NCI-H1048 (cell line): ENCODE measurements around the gene CACNA1C.

Source experiments
- DNase-seq: peaks from one replicate; lab custom pipeline; 2025; lab: John Stamatoyannopoulos, UW

The CACNA1C gene

DNA sequence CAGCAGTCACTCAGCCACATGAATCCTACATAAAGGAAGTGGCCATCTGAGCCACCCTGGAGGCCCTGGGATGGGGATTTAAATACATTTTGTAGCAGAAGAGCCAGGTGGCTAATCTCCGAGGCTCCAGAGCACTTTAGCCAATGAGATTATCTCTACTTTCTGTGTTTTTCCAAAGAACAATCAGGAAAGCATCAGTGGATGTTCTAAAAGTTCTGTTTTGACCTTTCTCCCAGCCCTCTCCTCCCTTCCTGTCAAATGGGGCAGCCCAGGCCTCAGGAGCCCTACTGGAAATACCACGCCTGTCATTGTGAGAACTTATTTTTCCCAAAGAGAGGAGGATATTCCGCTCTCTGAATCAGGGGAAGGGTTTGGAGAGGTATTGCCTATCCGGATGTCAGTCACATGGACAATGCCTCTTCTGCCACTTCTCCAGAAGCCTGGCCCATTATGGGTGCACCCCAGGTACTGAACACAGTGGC is 405.2 kb downstream of the CACNA1C start:
- no peak for DNase-seq

DNA sequence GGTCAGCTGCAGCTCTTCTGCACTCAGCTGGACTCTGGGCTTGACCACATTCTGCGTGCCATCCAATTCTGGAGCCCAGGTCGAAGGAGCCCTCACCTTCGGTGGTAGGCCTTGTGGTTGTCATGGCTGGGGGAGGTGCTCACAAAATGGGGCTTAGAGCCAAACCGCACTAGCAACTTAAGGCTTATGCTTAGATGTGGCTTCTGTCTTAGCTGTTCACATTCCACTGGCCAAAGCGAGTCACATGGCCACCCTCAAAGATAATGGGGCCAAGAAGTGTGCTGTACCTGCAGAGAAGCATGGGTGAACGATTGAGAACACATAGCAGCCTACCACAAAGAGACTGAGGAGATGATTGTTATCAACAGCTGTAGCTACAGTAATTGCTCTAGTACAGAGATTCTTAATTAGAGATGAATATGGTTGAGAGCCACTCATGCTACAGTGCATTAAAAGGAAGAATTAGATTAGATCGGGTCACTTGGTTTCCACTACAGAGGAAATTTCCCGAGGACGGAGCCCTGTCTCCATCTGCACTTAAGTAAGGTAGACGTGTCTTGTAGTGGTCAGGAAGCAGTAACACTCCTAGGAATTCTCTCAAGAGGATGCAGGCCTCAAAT is 407.4 kb downstream of the CACNA1C start:
- DNase-seq, result no peak

DNA sequence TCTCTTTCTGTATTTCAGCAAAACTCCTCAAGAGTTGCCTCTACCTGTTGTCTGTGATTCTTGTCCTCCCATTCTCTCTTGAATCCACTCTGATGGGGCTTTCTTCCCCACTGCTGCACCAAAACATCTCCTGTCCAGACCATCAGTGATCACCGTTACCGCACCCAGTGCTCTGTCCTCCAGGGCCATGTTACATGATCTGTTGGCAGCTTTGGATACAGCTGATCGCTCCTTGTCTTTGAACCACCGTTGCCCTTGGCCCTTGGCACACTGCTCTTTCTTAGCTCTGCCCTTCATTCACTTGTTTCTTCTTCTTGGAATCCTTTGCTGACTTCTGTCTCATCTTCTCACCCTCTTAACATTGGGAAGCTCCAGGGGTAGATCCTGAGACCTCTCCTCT is 408.3 kb downstream of the CACNA1C start:
- no peak for DNase-seq

DNA sequence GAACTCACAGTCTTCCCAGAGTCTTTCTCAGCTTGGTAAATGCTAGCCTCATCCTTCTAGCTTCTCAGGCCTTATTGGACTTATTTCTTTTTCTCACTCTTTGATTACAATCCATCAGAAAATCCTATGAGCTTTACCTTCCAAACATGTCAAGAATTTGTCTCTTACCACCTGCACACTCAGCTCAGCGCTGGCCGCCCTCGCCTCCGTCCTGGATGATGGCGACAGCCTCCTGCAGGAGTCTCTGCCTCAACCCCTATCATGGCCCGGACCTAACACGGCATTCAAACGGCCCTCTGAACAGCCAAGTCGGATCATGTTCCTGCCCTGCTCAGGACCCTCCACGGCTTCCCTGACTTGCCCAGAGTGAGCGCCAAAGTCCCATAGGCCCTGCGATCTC is 408.9 kb downstream of the CACNA1C start:
- DNase-seq, result no peak

DNA sequence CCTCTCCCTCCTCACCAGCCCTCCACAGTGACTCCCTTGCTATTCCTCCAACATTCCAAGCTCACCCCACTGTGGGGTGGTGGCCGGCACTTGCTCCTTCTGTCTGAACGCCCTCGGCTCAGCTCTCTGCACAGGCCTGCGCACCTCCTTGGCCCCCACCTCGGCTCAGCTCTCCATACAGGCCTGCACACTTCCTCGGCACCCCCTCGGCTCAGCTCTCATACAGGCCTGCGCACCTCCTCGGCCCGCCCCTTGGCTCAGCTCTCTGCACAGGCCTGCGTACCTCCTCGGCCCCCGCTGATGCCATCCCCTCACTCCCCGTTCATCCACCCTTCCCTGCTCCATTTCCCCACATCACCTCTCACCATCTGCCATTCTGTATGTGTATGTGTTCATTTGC is 409.3 kb downstream of the CACNA1C start:
- DNase-seq, result no peak

DNA sequence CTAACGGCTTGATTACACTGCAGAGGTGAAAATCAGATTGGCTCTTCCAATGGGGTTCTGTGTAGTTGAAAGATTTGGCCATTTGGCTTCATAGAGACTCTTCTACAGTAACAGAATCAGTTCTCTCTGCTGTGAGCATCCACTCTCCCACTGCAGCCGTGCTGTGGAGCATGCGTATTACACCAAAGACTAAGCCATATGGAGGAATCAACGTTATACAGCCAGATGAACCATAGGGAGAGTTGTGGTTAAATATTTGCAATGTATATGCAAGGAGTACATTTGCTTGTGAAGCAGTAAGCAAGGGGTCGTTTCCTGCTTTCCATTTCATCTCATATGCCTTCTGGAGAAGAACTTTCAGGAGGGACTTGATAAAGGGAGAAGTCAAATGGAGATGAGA is 410.9 kb downstream of the CACNA1C start:
- DNase-seq, result no peak

DNA sequence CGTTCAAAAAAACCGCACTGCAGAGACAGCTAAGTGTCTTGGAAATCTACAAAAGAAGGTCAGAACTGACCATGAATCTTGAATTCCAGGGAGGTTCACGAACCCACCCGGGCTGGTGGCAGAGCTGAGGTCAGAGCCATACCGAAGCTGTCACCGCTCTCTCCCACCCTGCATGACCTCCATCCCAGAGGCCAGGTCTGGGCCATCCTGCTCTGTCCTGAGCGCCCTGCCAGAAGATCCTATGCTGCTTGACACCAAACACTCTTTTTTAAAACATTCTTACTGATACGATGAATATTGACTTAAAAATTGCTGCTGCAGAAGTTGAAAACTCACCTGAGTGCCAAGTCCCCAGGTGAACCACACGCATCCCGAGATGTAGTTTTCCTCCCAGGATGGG is 412.9 kb downstream of the CACNA1C start:
- DNase-seq, result no peak

DNA sequence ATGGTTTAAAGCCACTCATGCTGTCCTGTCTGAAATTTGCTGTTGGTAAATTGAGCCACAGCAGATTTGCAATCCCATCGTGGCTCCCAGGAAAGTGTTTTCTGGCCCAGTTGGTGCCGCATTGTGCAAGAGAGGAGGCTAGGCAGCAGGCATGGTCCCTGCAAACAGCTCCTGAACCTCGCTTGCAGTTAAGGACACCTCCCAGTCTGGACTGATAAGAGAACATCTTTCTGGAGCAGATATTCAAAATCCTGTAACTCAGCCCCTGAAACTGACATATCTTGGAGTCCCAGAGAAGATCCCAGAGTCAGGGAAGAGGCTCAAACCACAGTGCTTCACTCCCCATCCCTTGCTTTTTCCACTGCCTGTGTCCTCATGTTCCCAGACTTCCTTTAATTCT is 413.4 kb downstream of the CACNA1C start:
- DNase-seq, result no peak

DNA sequence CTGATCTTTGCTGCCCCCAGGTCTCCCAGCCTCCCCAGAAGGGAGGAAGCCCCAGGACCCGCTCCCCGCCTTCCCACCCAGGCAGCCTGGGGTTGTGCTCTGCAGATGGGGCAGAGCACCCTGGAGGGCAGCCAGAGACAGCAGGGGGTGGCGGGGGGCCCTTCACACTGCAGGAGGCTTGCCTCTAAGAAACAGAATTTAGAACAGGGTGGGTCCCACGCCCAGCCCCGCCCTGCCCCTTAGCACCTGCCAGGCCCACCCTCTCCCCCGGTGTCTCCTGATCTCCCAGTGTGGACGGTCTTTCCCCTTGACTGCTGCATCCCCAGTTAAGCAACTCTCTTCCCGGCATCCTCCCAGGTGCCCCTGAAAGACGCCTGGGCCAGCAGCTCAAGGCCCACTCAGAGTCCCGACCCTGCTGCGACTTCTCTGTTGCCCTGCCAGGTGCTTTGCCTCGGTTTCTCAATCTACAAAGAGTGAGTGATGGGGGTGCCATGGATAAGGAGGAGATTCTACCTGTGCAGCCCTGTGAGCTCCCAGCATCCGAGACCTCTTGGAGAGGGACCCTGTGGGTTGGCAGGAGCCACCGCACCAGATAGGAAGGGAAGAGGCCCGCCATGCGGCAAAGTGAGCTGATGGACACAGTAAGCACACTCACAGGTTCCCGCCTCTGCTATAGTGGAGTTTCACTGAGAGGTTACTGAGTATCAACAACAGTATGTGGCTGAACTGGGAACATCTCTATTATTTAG is 414.8 kb downstream of the CACNA1C start:
- no peak for DNase-seq

DNA sequence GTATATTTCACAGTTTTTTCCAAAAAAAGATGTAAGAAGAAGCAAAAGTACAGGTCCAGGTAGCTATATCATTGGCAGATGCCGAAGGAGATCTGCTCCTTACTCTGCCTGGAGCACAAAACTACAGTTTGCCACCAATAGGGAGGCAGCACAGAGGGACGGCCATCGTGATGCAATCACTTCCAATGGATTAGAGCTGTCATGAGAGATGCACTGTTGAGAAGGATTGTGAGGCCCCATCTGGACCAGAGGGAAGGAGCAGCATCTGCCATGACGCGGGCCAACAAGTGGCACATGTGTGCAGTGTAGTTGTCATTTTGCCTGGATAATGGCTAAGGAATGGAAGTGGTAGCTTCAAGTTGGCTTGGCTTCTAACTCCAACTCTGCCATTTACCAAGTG is 423.2 kb downstream of the CACNA1C start:
- no peak for DNase-seq

DNA sequence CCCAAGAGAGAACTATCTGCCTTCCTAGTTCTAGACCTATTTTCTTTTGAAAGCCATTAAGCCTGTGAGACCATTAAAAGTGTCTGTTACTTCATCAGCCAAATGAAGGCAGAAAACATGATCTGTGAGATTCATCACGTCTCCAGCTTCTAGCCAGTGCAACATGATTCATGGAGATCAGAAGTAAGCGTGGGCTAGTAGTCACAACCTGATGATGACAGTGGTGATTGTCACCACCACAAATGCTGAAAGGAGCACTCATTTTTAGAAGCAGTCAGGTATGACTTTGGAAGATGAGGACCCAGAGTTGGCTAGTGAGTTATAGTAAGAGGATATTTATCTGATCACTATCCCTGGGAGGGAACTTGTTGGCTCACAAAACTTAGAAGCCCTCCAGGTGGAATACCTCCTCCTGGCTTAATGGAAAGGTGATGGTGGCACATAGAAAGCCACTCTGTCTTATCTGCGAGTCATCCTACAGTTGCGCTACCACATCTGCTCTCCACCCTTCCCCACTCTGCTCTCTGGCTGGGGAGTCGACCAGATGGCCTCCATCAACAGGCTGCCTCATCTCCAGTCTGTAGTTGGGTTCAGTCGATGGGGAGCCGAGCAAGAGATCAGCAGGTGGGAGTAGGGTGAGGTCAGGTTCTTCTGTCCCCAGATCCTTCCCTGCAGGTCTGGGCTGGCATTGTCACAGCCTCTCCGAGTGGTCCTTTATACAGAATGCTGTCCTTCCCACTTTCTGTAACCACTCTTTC is 424.4 kb downstream of the CACNA1C start:
- DNase-seq, result no peak

DNA sequence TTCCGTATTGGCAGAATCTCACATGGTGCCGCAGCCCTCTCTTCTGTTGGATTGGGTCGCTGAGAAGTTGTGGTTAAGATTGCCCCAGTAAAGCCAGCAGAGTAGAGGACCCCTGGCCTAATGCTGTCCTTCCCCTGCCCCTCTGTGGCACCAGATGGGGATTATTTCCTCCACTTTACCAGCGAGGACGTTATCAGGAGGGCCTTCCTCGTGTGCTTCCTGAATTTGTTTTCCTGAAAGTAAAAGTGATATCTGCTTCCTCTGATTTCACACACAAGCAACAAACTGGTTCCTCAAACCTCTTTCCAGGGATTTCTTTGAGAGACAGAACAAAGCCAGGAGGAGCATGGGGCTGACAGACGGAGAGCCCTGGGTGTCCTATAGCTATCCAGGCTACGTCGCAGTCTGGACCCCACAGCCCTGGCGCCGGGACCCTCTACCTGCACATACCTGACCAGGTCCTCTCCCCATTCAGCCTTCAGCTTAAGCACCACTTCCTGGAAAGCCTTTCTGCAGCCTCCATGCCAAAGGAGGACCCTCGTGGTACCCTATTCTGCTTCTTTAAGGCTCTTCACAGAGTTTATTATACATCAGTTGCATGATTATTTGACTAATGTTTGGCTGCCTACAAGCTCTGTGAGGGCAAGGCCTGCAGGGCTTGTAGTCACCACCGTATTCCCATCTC is 427.2 kb downstream of the CACNA1C start:
- no peak for DNase-seq

DNA sequence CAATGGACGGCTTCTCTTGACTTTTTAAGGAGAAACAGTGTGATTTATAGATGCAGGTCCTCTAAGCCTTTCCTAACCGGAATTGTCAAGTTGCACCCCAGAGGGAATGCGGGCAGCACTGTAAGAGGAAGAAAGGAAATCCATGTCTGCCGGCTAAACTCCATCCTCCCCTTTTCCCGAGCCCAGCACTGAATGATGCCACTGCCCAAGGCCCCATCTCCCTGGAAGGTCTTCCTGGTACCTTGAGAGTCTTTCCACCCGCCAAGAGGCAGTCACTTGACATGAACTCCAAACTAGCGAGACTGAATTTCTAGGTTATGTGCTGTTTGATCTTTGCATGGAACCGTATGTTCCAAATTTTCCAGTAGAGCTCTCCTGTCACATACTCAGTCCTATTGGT is 428.6 kb downstream of the CACNA1C start:
- no peak for DNase-seq

DNA sequence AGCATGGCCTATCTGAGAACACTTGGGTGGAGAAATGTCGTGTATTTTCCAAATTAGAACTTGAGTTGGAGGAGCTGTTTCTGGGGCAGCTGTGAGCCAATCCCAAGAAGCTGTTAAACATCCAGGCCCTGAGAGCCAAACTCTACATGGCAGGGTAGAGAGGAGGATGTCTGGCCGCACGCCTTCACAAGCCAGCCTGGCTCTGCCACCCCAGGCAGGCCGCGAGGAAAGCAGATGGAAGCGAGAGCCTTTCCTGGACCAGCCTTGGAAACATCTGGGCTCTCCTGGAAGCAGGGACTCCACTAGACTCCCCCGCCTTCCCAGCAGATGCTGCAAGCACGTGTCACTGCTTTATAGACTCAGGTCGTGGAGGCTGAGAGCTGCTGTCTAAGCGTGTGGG is 429.2 kb downstream of the CACNA1C start:
- no peak for DNase-seq

DNA sequence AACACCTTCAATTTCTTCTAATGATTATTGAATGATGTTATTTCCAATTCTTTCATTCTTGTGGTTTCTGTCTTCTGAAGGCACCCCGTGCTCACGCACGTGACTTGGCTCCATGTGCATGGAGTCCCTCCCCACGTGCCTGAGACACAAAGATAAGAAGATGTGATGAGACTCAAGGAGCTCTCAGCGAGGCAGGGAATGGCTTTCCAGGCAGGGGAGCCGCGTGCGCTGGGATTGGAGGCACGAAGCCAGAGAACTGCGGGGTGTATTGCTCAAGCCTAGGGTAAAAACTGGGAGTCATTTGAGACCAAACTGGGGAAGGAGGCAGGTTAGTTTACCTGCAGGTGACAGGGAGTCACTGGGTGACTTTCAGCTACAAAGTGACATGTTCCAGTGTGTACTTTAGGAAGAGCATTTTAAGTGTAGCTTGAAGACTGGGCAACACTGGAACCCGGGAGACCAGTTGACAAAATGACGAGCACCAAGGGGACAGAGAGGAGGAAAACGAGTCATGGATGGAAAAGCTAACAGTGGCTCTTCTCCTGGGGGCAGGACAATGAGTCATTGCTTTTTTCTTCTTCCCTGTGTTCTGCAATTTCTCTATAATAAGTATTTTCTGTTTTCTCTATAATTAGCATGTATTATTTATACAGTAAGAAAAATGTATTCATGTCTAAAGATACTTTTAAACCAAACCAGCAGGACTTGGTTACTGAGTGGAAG is 430.3 kb downstream of the CACNA1C start:
- no peak for DNase-seq

DNA sequence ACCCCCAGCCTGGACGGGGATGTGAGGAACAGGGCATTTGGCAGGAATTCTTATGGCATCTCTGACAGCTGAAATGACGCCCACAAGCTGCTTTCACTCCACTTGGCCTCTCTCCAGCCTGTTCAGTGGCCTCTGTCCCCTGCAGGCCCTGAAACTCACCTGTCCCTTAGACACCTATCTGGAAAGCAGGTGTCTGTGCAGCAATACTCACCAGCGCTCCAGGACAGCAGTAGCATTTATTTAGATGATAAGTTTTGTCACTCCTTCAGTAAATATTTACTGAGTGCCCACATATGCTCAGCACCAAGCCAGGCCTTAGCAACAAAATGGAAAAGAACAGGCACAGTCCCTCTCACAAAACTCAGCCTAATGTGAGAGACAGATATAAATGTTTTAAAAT is 430.9 kb downstream of the CACNA1C start:
- DNase-seq, result no peak

DNA sequence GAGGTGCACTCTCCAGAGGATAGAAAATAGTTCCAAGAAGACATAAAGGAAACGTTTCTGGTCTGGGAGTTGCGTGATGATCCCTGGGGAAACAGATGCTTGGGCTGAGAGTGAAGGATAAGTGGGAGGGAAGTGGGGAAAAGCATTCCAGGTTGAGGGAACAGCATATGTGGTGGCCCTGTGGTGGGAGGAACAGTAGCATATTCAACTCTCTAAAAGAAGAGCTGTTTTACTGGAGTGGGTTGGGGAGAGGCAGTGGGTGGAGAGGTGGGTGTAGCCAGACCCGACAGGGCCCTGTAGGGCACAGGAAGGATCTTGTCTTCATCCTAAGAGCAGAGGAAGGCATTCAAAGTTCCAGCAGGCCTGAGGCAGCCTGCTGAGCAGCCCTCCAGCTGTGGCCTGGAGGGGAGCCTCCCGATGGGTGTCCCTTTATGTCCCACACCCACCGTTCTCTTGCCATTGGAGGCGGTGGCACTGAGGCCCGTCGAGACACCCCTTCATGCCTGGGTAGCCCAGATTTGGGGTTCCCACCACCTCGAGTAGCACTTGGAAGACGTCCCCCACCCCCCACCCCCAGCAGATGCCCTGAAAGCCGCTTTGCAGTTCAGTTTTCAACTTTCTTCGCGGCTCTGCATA is 431.5 kb downstream of the CACNA1C start:
- no peak for DNase-seq

DNA sequence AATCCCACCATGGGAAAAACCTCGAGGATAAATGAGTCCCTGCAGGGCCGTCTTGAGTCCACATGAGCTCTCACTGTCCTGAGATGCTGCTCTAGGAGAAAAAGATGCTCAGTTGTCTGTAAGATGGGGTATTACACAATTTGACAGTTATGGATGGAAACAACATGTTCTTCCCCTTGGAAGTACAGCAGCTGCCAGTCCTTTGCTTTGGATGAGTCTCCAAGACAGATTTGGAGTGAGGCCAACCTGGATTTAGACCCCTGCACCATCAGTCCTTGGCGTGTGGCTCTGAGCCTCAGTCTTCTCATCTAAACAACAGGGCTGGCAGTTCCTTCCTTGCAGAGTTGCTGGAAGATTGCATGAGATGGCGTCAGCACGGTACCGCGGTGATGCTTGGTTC is 432.9 kb downstream of the CACNA1C start:
- DNase-seq, result no peak

DNA sequence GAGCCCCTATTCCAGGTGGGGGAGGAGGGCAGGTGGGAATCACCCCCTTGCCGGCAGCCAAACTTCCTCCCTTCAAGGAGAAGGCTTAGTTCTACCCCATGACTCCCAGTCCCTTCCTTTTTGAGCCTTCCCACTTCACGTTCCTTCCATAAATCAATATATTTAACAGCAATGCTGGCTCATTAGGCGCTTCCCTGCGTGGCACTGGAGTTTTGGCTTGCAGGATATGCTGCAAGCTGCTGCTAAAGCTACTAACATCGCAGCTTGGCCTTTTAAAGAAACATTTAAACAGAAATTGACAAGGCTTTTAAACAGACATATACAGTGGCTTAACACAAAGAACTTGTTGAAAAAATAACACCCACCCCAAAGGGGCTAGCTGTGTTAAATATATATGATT is 434.0 kb downstream of the CACNA1C start:
- DNase-seq, result no peak

DNA sequence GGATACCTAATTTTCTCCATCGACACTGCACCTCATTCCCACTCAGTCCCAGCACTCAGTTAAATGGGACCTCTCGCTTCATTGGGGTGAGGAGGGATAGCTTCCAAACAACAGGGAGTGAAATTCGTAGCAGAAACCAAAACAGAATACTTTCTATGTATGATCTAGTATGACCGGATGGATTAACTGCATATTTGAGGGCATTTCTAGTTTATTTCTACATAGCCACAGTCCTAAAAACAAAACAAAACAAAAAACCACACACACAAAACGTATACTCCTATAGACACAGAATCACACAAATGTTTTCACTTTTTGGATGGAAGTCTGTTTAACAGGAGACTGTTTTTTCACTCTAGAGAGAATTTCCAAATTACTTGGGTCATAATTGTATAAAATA is 434.5 kb downstream of the CACNA1C start:
- DNase-seq, result no peak

DNA sequence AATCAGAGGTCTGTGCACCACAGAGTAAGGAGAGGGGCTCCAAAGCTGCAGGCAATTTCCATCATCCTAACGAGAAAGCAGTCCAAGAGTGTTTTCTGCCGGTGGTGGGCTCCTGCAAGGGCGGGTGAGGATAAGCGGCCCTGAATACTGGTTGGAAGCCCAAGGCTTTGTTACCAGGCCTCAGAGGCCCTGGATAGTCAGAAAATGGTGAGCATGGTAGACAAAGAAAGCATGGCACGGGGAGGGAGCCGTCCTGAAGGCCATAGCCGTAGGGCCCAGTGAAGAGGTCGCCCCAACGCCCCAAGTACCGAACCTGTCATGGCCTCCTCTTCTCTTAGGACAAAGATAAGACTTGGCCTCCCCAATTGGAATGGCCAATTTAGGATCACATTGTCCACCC is 435.3 kb downstream of the CACNA1C start:
- DNase-seq, result no peak
